ENCODE measurements around the gene MAN1A1. TPM values are rescaled to one million over a fixed set of nuclear protein-coding genes. Genes with fewer than 3 reads are reported as not detected.

Gene MAN1A1
- total RNA-seq = 90.0 and 131 TPM in 2 replicates

GRCh38 chr6:119349361-119350201 is at the start of gene MAN1A1:
Gene MAN1A1 (minus strand): TSS chr6:119349761. CDS start chr6:119349065, 696 bp downstream.

All from uterine smooth muscle cell (primary cell).